ENCODE results near the gene CLCN7. TPM values are rescaled to one million over a fixed set of nuclear protein-coding genes. Genes with fewer than 3 reads are reported as not detected.

CLCN7 gene
- total RNA-seq, 3 donors from 2014 or later, result 59.3 to 98.1 (median 59.8) TPM

DNA sequence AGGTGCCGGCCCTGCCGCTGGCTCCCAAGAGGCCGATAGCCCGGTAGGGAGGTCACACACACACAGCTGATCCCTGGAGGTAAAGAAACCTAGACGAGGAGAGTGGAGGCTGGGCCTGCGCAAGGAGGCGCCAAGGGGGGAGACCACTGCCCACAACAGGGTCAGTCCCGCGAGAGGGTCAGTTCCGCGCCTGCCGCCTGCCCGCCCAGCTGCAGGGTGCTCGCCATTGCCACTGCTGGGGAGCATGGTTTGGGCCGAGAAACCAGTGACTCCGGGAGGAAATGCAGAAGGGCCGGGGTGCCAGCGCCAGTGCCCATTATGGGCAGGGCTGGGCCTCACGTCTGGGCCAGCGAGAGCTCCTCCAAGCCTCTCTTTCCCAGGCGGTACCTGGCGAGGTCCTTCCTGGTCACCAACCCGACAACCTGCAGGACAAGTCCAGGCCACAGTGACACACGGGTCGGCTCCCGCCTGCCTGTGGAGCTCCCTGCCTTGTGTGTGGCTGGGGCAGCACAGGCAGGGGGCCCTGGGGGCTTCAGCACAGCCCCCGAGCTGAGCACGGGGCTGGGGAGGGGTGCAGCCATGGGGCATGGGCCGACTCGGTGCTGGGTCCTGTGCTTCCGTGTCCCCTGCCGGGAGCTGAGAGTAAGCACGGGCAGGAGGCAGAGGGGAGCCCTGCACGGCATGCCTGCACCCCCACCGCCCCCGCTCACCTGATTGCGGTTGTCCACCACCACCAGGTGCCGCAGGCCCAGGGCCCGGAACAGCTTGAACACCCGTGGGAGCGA lies 28.3 kb downstream of the CLCN7 start:
- intact Hi-C loops (cut with DNase I, micrococcal nuclease), result no loop called here
- no peaks in the 10 kb centered on the region for H3K4me1 ChIP-seq (ENCODE audit: low read depth)
- DNase-seq, result no peak
- ATAC-seq, result no peak
- peaks cover 5% of the 10 kb centered on the region for H3K36me3 ChIP-seq (ENCODE audit: low read depth)
- TF ChIP-seq, protein P1, sequence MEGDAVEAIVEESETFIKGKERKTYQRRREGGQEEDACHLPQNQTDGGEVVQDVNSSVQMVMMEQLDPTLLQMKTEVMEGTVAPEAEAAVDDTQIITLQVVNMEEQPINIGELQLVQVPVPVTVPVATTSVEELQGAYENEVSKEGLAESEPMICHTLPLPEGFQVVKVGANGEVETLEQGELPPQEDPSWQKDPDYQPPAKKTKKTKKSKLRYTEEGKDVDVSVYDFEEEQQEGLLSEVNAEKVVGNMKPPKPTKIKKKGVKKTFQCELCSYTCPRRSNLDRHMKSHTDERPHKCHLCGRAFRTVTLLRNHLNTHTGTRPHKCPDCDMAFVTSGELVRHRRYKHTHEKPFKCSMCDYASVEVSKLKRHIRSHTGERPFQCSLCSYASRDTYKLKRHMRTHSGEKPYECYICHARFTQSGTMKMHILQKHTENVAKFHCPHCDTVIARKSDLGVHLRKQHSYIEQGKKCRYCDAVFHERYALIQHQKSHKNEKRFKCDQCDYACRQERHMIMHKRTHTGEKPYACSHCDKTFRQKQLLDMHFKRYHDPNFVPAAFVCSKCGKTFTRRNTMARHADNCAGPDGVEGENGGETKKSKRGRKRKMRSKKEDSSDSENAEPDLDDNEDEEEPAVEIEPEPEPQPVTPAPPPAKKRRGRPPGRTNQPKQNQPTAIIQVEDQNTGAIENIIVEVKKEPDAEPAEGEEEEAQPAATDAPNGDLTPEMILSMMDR (IDR thresholded peaks at IDR 0.05), result no peak
- no peak overlapping the region for H3K4me3 ChIP-seq
- H3K9me3 ChIP-seq, result no peaks in the 10 kb centered on the region

DNA sequence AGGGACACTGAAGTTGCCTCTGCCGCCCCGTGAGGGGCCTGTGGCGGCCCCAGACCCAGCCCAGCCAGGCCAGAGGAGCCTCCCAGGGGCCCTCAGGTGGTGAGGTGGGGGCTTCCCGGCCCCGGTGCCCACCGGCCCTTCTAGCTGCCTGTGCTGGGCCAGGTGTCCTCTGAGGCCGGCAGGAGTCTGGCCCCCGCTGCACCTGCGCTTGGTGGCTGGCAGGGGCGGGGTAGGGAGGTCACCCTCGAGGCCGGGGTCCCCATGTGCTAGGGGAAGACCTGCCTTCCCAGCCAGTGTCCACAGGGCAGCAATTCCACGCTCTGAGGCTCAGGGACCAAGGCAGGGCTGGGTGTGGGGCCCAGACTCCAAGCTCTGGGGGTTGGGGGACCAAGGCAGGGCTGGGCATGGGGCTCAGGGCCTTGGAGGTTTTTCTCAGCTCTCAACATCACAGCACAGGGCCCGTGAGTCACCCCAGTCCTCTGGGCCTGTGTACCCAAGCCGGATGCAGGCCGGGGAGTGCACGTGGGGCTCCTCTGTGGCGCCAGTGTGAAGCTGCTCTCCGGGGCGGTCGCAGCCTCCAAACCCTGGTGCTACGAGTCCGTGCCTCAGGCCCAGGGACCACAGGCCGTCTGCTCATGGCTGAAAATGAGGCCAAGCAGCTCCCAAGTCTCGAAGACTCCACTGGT lies 29.2 kb downstream of the CLCN7 start:
- Histone ChIP-seq H3K9me3 (no peaks in the 10 kb centered on the region), H3K4me3 (no peak overlapping the region), H3K36me3 (ENCODE audit: low read depth) (peaks cover 5% of the 10 kb centered on the region), H3K4me1 (ENCODE audit: low read depth) (no peaks in the 10 kb centered on the region)
- ATAC-seq (no peak), DNase-seq (no peak)
- intact Hi-C loops (cut with DNase I, micrococcal nuclease), result no loop called here
- TF ChIP-seq, protein P1 (IDR thresholded peaks at IDR 0.05), result no peak

DNA sequence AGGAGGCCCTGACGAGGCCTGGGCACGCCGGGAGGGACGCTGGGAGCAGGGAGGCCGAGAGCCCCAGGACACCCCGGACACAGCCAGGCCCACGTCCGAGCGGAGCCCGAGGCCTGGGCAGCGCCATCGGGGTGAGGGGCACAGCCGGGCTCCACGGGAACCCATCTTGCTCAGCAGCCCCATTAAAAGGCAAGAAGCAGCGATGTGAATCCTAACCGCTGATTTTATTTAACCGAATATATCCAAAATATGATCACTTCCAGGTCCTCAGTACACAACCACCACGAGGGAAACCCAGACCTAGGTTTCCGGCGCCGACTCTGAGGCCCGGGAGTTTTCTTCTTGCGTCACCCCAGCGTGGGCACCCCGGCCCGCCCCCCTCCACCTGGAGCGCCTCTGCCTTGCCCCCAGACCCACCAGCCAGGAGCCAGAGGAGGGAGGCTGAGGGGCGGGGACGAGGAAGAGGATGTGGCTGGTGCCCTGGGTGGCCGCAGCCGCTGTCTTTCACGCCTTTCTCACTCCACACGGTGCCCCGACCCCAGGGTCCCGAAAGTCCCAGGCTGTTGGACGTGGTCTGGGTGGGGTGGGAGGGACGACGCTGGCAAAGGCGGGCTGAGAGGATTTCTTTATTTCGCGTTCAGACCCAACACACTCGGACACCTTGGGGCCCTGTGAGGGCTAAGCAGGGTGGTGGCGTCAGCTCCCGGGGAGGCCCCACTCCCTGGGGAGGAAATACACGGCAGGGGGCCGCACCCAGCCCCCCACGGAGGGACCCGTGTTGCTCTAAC lies 29.9 kb downstream of the CLCN7 start:
- no peak overlapping the region for H3K4me3 ChIP-seq
- TF ChIP-seq, protein P1 (IDR thresholded peaks at IDR 0.05), result no peak
- H3K36me3 ChIP-seq (ENCODE audit: low read depth), result peaks cover 5% of the 10 kb centered on the region
- no peaks in the 10 kb centered on the region for H3K9me3 ChIP-seq
- intact Hi-C loops (cut with DNase I, micrococcal nuclease), result no loop called here
- H3K4me1 ChIP-seq (ENCODE audit: low read depth), result no peaks in the 10 kb centered on the region
- DNase-seq (no peak), ATAC-seq (no peak)

DNA sequence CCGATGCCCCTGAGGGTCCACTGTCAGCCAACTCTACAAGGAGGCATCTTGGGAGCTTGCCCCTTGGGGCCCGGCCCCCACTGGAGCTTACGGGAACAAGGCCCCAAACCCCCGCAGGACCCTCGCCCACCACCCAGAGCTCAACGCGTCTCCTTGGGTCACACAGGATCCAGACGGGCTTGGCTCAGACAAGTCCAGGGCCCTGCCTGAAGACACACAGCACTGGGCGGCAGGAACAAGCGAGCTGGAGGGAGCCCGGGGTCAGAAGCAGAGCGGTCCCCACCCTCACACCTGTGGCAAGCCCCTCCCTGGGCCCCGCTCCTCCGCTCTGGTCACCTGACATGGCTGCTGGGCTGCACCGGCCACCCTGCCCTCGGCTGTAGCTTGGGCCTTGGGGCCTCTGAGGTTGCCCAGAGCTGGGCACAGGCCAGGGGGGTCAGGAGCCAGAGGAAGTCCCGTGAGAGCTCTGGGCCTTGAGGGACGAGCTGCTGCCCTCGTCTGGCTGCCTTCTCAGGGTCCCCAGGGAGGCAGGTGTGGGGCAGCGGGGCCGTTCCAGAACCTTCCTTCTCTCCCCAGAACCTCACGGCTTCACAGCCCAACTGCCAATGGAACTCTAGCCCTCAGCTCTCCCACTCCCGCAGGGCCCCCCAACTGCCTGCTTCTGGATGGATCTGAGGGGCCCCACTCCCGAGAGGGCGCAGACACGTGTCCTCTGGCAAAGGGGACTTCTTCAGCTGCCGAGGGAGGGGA lies 30.7 kb downstream of the CLCN7 start, which contains the start of gene CCDC154:
CCDC154 (minus strand) TSS at position 577 of the 750 bp plus-strand sequence; CDS start at position 343, 234 bp downstream.
- no peak within 1 kb of the TSS for H3K4me3 ChIP-seq
- H3K36me3 ChIP-seq (ENCODE audit: low read depth), result peaks cover 5% of the 10 kb centered on the region
- ATAC-seq, result no peak
- no peaks in the 10 kb centered on the region for H3K4me1 ChIP-seq (ENCODE audit: low read depth)
- H3K9me3 ChIP-seq, result no peaks in the 10 kb centered on the region
- TF ChIP-seq, protein P1 (IDR thresholded peaks at IDR 0.05), result no peak
- DNase-seq, result no peak
- intact Hi-C loops (cut with DNase I, micrococcal nuclease), result no loop called here

DNA sequence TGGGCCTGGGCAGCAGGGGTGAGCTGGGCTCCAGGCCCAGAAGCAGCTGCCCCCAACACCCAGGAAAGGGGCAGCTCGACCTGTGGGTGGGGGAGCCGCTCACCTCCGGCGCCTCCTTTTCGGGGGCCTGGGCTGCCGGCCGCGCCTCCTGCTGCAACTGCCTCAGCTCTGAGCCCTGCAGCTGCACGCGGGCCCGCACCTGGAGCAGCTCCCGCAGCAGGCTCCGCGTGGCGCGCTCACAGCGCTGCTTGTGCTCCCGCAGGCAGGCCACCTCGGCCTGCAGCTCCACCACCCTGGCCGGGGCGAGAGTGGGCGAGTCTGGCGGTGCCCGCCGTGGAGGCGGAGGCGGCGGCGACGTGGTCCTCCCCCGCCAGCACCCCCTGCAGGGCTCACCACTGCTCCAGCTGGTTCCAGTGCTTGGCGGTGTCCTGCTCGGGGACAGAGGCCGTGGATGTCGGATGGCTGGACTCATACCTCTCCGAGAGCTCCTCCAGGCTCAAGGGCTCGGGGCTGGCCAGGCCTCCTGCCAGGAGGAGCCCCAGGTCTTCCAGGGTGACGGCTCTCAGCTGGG lies 31.3 kb downstream of the CLCN7 start:
- intact Hi-C loops (cut with DNase I, micrococcal nuclease), result no loop called here
- no peaks in the 10 kb centered on the region for H3K9me3 ChIP-seq
- peaks cover 5% of the 10 kb centered on the region for H3K36me3 ChIP-seq (ENCODE audit: low read depth)
- no peaks in the 10 kb centered on the region for H3K4me1 ChIP-seq (ENCODE audit: low read depth)
- ATAC-seq (no peak), DNase-seq (no peak)
- TF ChIP-seq, protein P1 (IDR thresholded peaks at IDR 0.05), result no peak
- H3K4me3 ChIP-seq, result no peak overlapping the region

All from mucosa of descending colon (tissue), 3 donors.